A673 (cell line): ENCODE measurements around the gene C12orf76.

Experiments used
- EZH2 ChIP-seq: fragments of 200-600 bp; sonication (generic); IDR thresholded peaks from 2 replicates; pipeline ENCODE4 v1.6.1; 2017; ENCODE audit warnings: borderline replicate concordance, low read depth, mild to moderate bottlenecking, mixed read lengths, antibody characterized with exemption, low read length; ENCODE audit not compliant: poor library complexity, severe bottlenecking
- TF ChIP-seq, protein P1 (sequence below): fragments of 300-800, 200-600 bp; sonication (generic); conservative IDR thresholded peaks from 2 replicates; pipeline ENCODE4 v1.5.1; 2017; ENCODE audit warnings: low read depth, mild to moderate bottlenecking, antibody characterized with exemption, low read length, moderate library complexity, mixed read lengths

GRCh38 chr12:110024051-110024450, 24.3 kb downstream of the C12orf76 start:
- no peak for TF ChIP-seq EZH2
- TF ChIP-seq, protein P1, sequence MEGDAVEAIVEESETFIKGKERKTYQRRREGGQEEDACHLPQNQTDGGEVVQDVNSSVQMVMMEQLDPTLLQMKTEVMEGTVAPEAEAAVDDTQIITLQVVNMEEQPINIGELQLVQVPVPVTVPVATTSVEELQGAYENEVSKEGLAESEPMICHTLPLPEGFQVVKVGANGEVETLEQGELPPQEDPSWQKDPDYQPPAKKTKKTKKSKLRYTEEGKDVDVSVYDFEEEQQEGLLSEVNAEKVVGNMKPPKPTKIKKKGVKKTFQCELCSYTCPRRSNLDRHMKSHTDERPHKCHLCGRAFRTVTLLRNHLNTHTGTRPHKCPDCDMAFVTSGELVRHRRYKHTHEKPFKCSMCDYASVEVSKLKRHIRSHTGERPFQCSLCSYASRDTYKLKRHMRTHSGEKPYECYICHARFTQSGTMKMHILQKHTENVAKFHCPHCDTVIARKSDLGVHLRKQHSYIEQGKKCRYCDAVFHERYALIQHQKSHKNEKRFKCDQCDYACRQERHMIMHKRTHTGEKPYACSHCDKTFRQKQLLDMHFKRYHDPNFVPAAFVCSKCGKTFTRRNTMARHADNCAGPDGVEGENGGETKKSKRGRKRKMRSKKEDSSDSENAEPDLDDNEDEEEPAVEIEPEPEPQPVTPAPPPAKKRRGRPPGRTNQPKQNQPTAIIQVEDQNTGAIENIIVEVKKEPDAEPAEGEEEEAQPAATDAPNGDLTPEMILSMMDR: no peak
